ENCODE measurements around the gene HSCB. TPM values are rescaled to one million over a fixed set of nuclear protein-coding genes. Genes with fewer than 3 reads are reported as not detected.

HSCB gene
- total RNA-seq, 1 donor from 2014 or later: 19.0 TPM

DNA sequence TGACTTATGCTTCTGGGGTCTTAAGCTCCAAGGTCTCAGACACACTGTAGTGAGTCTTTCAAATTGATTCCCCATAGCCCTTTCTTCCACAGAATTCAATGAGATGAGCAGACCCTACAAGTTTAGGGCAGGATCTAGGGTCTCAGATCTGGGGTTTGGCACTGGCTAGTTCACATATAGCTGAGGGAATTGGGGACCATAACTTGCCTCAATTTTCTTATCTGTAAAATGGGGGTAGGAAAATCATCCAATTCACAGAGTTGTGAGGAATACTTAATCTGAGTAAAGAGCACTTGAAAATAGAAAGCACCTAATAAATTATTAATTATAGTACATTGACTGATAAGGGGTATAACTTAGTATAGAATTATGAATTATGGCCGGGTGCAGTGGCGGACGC is 24.8 kb downstream of the HSCB start:
- no peak overlapping the region for H3K27ac ChIP-seq
- no peak overlapping the region for H3K4me2 ChIP-seq
- Mint-ChIP-seq H3K27ac (no peak overlapping the region), H3K4me3 (no peak overlapping the region), H3K27me3 (ENCODE audit: insufficient read depth, low read depth) (peaks cover 2% of the 10 kb centered on the region), H3K36me3 (no peaks in the 10 kb centered on the region), H3K9me3 (peaks cover 2% of the 10 kb centered on the region), H3K4me1 (no peaks in the 10 kb centered on the region)
- H3K36me3 ChIP-seq: no peaks in the 10 kb centered on the region
- no peak overlapping the region for H3K9ac ChIP-seq
- H3K4me1 ChIP-seq: no peaks in the 10 kb centered on the region
- no peak for DNase-seq (ENCODE audit: low spot score)
- no peak overlapping the region for H3K4me3 ChIP-seq
- no peaks in the 10 kb centered on the region for H3K79me2 ChIP-seq (ENCODE audit: low read depth)
- TF ChIP-seq, protein P1, sequence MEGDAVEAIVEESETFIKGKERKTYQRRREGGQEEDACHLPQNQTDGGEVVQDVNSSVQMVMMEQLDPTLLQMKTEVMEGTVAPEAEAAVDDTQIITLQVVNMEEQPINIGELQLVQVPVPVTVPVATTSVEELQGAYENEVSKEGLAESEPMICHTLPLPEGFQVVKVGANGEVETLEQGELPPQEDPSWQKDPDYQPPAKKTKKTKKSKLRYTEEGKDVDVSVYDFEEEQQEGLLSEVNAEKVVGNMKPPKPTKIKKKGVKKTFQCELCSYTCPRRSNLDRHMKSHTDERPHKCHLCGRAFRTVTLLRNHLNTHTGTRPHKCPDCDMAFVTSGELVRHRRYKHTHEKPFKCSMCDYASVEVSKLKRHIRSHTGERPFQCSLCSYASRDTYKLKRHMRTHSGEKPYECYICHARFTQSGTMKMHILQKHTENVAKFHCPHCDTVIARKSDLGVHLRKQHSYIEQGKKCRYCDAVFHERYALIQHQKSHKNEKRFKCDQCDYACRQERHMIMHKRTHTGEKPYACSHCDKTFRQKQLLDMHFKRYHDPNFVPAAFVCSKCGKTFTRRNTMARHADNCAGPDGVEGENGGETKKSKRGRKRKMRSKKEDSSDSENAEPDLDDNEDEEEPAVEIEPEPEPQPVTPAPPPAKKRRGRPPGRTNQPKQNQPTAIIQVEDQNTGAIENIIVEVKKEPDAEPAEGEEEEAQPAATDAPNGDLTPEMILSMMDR (IDR thresholded peaks at IDR 0.05): no peak
- no peak for TF ChIP-seq EZH2phosphoT487 (IDR thresholded peaks at IDR 0.05)
- no peak for TF ChIP-seq EZH2 (IDR thresholded peaks at IDR 0.05)
- peaks cover 3% of the 10 kb centered on the region for H3F3A ChIP-seq (ENCODE audit: low read depth)
- H4K20me1 ChIP-seq (ENCODE audit: low read depth): no peaks in the 10 kb centered on the region
- no peaks in the 10 kb centered on the region for H3K9me3 ChIP-seq (ENCODE audit: low read depth)
- no peak overlapping the region for H2AFZ ChIP-seq (replicated peaks)
- H3K27me3 ChIP-seq: no peaks in the 10 kb centered on the region

DNA sequence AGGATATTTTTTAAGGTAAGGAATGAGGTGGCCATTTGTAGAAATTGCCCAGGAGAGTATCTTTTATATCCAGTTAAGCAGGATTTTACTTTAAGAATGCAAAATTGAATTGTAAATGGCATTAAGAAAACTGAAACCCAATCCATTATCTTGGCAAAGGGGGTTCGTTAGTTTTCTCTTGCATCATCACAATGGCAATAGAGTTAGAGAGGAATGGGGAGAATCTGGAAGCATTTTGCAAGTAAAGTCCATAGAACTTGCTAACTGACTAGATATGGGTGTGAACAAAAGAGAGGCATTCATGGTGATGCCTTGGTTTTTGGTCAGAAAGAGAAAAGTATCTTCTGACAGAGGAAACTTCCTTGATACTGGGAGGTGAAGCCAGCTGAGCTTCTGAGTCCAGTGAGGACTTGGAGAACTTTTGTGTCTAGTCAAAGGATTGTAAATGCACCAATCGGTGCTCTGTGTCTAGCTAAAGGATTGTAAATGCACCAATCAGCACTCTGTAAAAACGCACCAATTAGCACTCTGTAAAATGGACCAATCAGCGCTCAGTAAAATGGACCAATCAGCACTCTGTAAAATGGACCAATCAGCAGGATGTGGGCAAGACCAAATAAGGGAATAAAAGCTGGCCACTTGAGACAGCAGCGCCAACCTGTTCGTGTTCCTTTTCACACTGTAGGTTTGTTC is 27.0 kb downstream of the HSCB start:
- H3K4me1 Mint-ChIP-seq: peaks cover 8% of the 10 kb centered on the region

DNA sequence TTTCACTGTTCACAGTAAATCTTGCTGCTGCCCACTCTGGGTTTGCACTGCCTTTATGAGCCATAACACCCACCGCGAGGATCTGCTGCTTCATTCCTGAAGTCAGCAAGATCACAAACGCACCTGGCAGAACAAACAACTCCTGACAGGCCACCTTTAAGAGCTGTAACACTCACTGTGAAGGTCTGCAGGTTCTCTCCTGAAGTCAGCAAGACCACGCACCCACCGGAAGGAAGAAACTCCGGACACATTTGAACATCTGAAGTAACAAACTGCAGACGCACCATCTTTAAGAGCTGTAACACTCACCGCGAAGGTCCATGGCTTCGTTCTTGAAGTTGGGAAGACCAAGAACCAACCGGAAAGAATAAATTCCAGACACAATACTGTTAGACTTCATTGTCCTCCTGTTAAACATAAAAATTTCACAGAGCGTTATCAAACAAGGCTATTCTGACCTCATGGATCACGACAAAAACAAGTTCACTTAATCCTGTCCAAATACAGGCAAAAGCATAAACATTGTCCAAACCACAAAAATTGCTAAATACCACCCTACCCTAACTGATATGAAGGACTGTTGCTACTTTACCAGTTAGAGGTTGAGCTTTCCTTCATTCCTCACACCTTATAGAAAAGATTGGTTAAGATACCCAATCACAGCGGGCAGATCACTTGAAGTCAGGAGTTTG is 27.7 kb downstream of the HSCB start:
- H3K27me3 Mint-ChIP-seq (ENCODE audit: insufficient read depth, low read depth): peaks cover 5% of the 10 kb centered on the region
- TF ChIP-seq, protein P1 (IDR thresholded peaks at IDR 0.05): no peak
- TF ChIP-seq EZH2phosphoT487 (IDR thresholded peaks at IDR 0.05) (no peak), EZH2 (IDR thresholded peaks at IDR 0.05) (no peak)

More for the DNA sequence above, 27.0 kb downstream of the HSCB start:
- peaks cover 5% of the 10 kb centered on the region for H3K36me3 Mint-ChIP-seq
- peaks cover 9% of the 10 kb centered on the region for H3K79me2 ChIP-seq (ENCODE audit: low read depth)
- TF ChIP-seq, protein P1 (IDR thresholded peaks at IDR 0.05): no peak
- TF ChIP-seq EZH2phosphoT487 (IDR thresholded peaks at IDR 0.05) (no peak), EZH2 (IDR thresholded peaks at IDR 0.05) (no peak)
- DNase-seq (ENCODE audit: low spot score): no peak
- peaks cover 5% of the 10 kb centered on the region for H3K27me3 Mint-ChIP-seq (ENCODE audit: insufficient read depth, low read depth)
- peaks cover 4% of the 10 kb centered on the region for H4K20me1 ChIP-seq (ENCODE audit: low read depth)
- H3K9me3 Mint-ChIP-seq: peaks cover 2% of the 10 kb centered on the region
- H2AFZ ChIP-seq (replicated peaks): no peak overlapping the region
- no peaks in the 10 kb centered on the region for H3F3A ChIP-seq (ENCODE audit: low read depth)
- no peaks in the 10 kb centered on the region for H3K9me3 ChIP-seq (ENCODE audit: low read depth)
- peak overlapping the region; percentile 33 for H3K27ac Mint-ChIP-seq
- H3K4me3 Mint-ChIP-seq: no peak overlapping the region
- no peak overlapping the region for H3K27ac ChIP-seq
- H3K36me3 ChIP-seq: no peaks in the 10 kb centered on the region
- no peak overlapping the region for H3K9ac ChIP-seq
- no peak overlapping the region for H3K4me2 ChIP-seq
- H3K4me3 ChIP-seq: no peak overlapping the region
- H3K27me3 ChIP-seq: no peaks in the 10 kb centered on the region
- peaks cover 5% of the 10 kb centered on the region for H3K4me1 ChIP-seq

More for the DNA sequence above, 27.7 kb downstream of the HSCB start:
- Histone ChIP-seq H3K4me3 (no peak overlapping the region), H3K4me1 (peaks cover 5% of the 10 kb centered on the region), H3F3A (ENCODE audit: low read depth) (peaks cover under 1% of the 10 kb centered on the region), H2AFZ (replicated peaks) (no peak overlapping the region), H3K79me2 (ENCODE audit: low read depth) (peaks cover 16% of the 10 kb centered on the region), H3K4me2 (no peak overlapping the region), H4K20me1 (ENCODE audit: low read depth) (peaks cover 8% of the 10 kb centered on the region), H3K36me3 (peaks cover 2% of the 10 kb centered on the region), H3K27ac (no peak overlapping the region), H3K9me3 (ENCODE audit: low read depth) (no peaks in the 10 kb centered on the region), H3K9ac (no peak overlapping the region), H3K27me3 (no peaks in the 10 kb centered on the region)
- Mint-ChIP-seq H3K4me3 (no peak overlapping the region), H3K4me1 (peaks cover 9% of the 10 kb centered on the region), H3K9me3 (peaks cover 2% of the 10 kb centered on the region), H3K27ac (peak overlapping the region; percentile 14), H3K36me3 (peaks cover 6% of the 10 kb centered on the region)
- DNase-seq (ENCODE audit: low spot score): no peak
